PC-9 (cell line): Measurements from ENCODE around the gene EVI5. TPM values are rescaled to one million over a fixed set of nuclear protein-coding genes. Genes with fewer than 3 reads are reported as not detected.

ENCODE experiments used
- BruUV-seq: library from RNA; stranded (reverse); fragments of 400-500 nt; replicated peaks from 2 replicates; lab custom pipeline; 2021; lab: Mats Ljungman, UMichigan
- CTCF ChIA-PET: fragments of 300-600 bp; sonication (Branson Sonifier 250); formaldehyde crosslinking; loops from one replicate; lab custom pipeline; 2022; ENCODE audit warnings: antibody characterized with exemption; lab: Charles Lee
- POLR2A ChIA-PET: fragments of 300-600 bp; sonication (Branson Sonifier 250); formaldehyde crosslinking; loops from one replicate; lab custom pipeline; 2022; ENCODE audit warnings: antibody characterized with exemption; ENCODE audit not compliant: unreplicated experiment; lab: Charles Lee
- DNase-seq, 2 experiments: peaks; one replicate each; pipeline versions ENCODE4 v3.0.0 to v3.0.0-alpha.2; 2015 to 2022; ENCODE audit warnings: mixed read lengths in 1 of 2
- H2AFZ ChIP-seq: fragments of 200-600 bp; sonication (generic); 2 replicates; pipeline ENCODE4 v1.8.1; 2017; ENCODE audit warnings: antibody characterized with exemption
- H3F3A ChIP-seq: fragments of 200-600 bp; sonication (generic); 2 replicates; pipeline ENCODE4 v1.8.1; 2017; ENCODE audit warnings: antibody characterized with exemption, mild to moderate bottlenecking, low read depth; ENCODE audit not compliant: insufficient read depth
- H3K27ac ChIP-seq: fragments of 200-600 bp; sonication (generic); 2 replicates; pipeline ENCODE4 v1.6.1; 2016; ENCODE audit warnings: mixed run types
- H3K27me3 ChIP-seq: fragments of 200-600 bp; sonication (generic); 2 replicates; pipeline ENCODE4 v1.6.1; 2016; ENCODE audit warnings: low read depth, mixed run types; ENCODE audit not compliant: insufficient read depth
- H3K36me3 ChIP-seq: fragments of 200-600 bp; sonication (generic); 2 replicates; pipeline ENCODE4 v1.6.1; 2016; ENCODE audit warnings: low read depth, mixed run types
- H3K4me1 ChIP-seq: fragments of 200-600 bp; sonication (generic); replicated peaks from 2 replicates; pipeline ENCODE4 v1.6.1; 2016; ENCODE audit warnings: mixed run types; ENCODE audit not compliant: insufficient read depth
- H3K4me2 ChIP-seq: fragments of 200-600 bp; sonication (generic); 2 replicates; pipeline ENCODE4 v1.6.1; 2017; ENCODE audit warnings: mixed run types
- H3K4me3 ChIP-seq: fragments of 200-600 bp; sonication (generic); 2 replicates; pipeline ENCODE4 v1.6.1; 2016; ENCODE audit warnings: mixed run types
- H3K79me2 ChIP-seq: fragments of 200-600 bp; sonication (generic); 2 replicates; pipeline ENCODE4 v1.6.1; 2017; ENCODE audit warnings: low read depth, mixed run types
- H3K9me2 ChIP-seq: fragments of 200-600 bp; sonication (generic); 2 replicates; pipeline ENCODE4 v1.8.1; 2017; ENCODE audit warnings: mild to moderate bottlenecking; ENCODE audit not compliant: insufficient read depth
- H3K9me3 ChIP-seq: fragments of 200-600 bp; sonication (generic); 2 replicates; pipeline ENCODE4 v1.8.1; 2016; ENCODE audit warnings: low read depth; ENCODE audit not compliant: insufficient read depth
- H4K20me1 ChIP-seq: fragments of 200-600 bp; sonication (generic); 2 replicates; pipeline ENCODE4 v1.8.1; 2017; ENCODE audit not compliant: insufficient read depth
- EZH2 ChIP-seq: fragments of 200-600 bp; sonication (generic); IDR thresholded peaks from 2 replicates; pipeline ENCODE4 v1.8.0; 2017; ENCODE audit warnings: antibody characterized with exemption, low read depth
- intact Hi-C: fragments of 100-400 bp; cut with micrococcal nuclease; formaldehyde crosslinking; loops from one replicate; pipeline ENCODE4 v1.10.0; 2022; ENCODE audit not compliant: unreplicated experiment
- total RNA-seq: library from RNA; stranded (reverse); gene quantifications from 2 replicates; pipeline ENCODE4 v1.2.3, GENCODE V29; 2021
- TF ChIP-seq, protein P1 (sequence below): fragments of 200-600 bp; sonication (generic); conservative IDR thresholded peaks from 2 replicates; pipeline ENCODE4 v1.6.1; 2017; ENCODE audit warnings: mixed run types, antibody characterized with exemption, mild to moderate bottlenecking, moderate library complexity

EVI5 gene
- total RNA-seq, 1 experiment from 2014 or later: 32.0 TPM

DNA sequence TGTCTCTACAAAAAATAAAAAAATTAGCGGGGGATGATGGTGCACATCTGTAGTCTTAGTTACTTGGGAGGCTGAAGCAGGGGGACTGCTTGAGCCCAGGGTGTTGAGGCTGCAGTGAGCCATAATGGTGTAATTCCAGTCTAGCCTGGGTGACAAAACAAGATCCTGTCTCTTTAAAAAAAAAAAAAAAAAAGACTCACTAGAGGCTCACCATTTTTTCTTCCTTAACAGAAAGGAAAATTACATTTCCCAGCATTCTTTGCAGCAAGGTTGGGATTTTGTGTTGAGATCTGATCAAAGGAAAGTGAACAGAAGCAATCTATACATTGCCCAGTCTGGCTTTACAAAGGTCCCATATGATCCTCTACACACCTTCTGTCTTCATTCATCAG is 319.7 kb downstream of the EVI5 start:
- DNase-seq: no peak
- no peaks in the 10 kb centered on the region for H3K9me2 ChIP-seq
- TF ChIP-seq, protein P1, sequence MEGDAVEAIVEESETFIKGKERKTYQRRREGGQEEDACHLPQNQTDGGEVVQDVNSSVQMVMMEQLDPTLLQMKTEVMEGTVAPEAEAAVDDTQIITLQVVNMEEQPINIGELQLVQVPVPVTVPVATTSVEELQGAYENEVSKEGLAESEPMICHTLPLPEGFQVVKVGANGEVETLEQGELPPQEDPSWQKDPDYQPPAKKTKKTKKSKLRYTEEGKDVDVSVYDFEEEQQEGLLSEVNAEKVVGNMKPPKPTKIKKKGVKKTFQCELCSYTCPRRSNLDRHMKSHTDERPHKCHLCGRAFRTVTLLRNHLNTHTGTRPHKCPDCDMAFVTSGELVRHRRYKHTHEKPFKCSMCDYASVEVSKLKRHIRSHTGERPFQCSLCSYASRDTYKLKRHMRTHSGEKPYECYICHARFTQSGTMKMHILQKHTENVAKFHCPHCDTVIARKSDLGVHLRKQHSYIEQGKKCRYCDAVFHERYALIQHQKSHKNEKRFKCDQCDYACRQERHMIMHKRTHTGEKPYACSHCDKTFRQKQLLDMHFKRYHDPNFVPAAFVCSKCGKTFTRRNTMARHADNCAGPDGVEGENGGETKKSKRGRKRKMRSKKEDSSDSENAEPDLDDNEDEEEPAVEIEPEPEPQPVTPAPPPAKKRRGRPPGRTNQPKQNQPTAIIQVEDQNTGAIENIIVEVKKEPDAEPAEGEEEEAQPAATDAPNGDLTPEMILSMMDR: no peak
- TF ChIP-seq EZH2: no peak
- CTCF ChIA-PET: no interaction called here
- H3K4me3 ChIP-seq: no peak overlapping the region
- H3K27ac ChIP-seq: no peak overlapping the region
- H4K20me1 ChIP-seq: no peaks in the 10 kb centered on the region
- H3K9me3 ChIP-seq: no peaks in the 10 kb centered on the region
- intact Hi-C loops: no loop called here
- no peaks in the 10 kb centered on the region for H3K4me1 ChIP-seq
- H3K4me2 ChIP-seq: no peak overlapping the region
- no peaks in the 10 kb centered on the region for H3K79me2 ChIP-seq
- no peaks in the 10 kb centered on the region for H3K27me3 ChIP-seq
- H3K36me3 ChIP-seq: no peaks in the 10 kb centered on the region
- POLR2A ChIA-PET: interaction anchor here (0.6 kb wide), 1 partner anchor 906 kb away, joined by 18 read pairs; no protein-coding TSS in a partner anchor
- no peak overlapping the region for H2AFZ ChIP-seq
- BruUV-seq: no TSS peak
- H3F3A ChIP-seq: no peaks in the 10 kb centered on the region

DNA sequence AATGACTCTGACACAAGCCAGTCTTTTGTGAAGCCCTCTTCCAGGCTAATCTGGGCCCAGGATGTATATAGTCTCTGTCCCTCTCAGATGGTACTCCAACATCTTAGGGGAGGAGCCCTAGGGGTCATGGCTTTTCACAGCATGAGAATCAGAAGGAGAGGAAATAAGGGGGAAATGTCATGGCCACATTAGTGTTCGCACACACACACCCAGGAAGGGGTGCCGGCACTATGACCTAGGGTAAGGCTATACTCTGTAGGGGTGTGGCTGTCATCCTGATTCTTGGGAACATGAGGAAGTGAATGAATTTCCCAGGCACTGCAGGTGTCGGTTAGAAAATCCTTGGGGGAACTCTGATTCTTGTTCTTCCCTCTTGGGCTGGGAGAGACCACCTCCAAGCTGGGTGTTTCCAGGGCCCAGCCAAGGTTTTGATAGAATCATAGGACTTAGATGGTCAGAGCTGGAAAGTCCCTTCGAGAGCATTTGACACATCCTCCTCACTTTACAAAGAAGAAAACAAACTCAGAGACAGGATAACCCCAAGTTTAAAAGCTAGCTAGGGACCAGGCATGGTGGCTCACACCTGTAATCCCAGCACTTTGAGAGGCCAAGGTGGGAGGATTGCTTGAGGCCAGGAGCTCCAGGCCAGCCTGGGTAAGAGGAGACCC is 320.2 kb downstream of the EVI5 start:
- POLR2A ChIA-PET: no interaction called here
- Histone ChIP-seq H3F3A (no peaks in the 10 kb centered on the region), H3K27ac (no peak overlapping the region), H3K27me3 (no peaks in the 10 kb centered on the region), H3K4me2 (no peak overlapping the region), H3K9me2 (no peaks in the 10 kb centered on the region), H3K4me1 (no peaks in the 10 kb centered on the region), H3K9me3 (no peaks in the 10 kb centered on the region), H3K36me3 (no peaks in the 10 kb centered on the region), H3K79me2 (no peaks in the 10 kb centered on the region), H2AFZ (no peak overlapping the region), H3K4me3 (no peak overlapping the region), H4K20me1 (no peaks in the 10 kb centered on the region)
- TF ChIP-seq, protein P1: no peak
- no peak for TF ChIP-seq EZH2
- BruUV-seq: no TSS peak
- intact Hi-C loops: no loop called here
- no peak for DNase-seq
- CTCF ChIA-PET: no interaction called here

DNA sequence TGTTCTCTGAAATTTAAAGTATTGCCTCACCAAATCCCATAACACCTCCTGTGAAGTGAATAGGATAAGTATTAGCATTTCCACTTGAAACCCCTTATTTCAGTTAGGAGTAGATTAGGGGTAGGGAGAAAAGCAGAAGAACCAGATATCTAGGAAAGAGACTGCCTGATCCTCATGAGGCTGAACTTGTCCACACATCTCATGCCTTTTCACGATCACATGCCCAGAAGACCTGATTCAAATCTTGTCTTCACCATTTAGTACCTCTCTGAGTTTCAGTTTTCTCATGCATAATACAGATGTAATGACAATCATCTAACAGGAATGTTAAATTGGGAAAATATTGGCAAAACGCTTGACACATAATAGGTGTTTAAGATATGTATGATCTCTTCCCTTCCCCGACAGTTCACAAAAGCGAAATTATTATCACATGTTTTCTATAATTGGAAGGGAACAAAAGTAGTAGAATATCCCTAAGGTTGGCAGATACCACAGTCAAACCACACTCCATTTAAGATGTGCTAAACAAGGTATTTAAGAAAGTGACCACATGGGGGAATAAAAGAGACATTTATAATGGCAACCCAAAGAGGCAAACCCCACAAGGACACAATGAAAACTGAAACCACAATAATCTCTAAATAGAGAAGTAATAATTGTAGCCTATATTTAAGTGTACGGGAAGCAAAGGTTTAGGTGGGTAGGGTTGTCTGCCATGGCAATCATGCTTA is 323.4 kb downstream of the EVI5 start:
- intact Hi-C loops: no loop called here
- Histone ChIP-seq H2AFZ (no peak overlapping the region), H3F3A (no peaks in the 10 kb centered on the region), H3K4me1 (no peaks in the 10 kb centered on the region), H3K36me3 (no peaks in the 10 kb centered on the region), H3K4me2 (no peak overlapping the region), H3K9me2 (no peaks in the 10 kb centered on the region), H3K9me3 (no peaks in the 10 kb centered on the region), H4K20me1 (no peaks in the 10 kb centered on the region), H3K79me2 (no peaks in the 10 kb centered on the region), H3K4me3 (no peak overlapping the region), H3K27me3 (no peaks in the 10 kb centered on the region), H3K27ac (no peak overlapping the region)
- no TSS peak for BruUV-seq
- TF ChIP-seq EZH2: no peak
- TF ChIP-seq, protein P1: peak; percentile 27; the same call in 1 of the 2 replicates
- POLR2A ChIA-PET: no interaction called here
- DNase-seq: no peak
- CTCF ChIA-PET: no interaction called here
